ENCODE data around the gene GRID2IP. TPM values are rescaled to one million over a fixed set of nuclear protein-coding genes. Genes with fewer than 3 reads are reported as not detected.

The GRID2IP gene
- total RNA-seq, 2 experiments from 2014 or later = 0.18 to 0.23 TPM

- no peak overlapping the region for H3K4me3 Mint-ChIP-seq
- ATAC-seq (no peak), DNase-seq (no peak)
- no peaks in the 10 kb centered on the region for H3K36me3 Mint-ChIP-seq (ENCODE audit: low read depth)
- no peaks in the 10 kb centered on the region for H3K9me3 Mint-ChIP-seq
- TF ChIP-seq, protein P1, sequence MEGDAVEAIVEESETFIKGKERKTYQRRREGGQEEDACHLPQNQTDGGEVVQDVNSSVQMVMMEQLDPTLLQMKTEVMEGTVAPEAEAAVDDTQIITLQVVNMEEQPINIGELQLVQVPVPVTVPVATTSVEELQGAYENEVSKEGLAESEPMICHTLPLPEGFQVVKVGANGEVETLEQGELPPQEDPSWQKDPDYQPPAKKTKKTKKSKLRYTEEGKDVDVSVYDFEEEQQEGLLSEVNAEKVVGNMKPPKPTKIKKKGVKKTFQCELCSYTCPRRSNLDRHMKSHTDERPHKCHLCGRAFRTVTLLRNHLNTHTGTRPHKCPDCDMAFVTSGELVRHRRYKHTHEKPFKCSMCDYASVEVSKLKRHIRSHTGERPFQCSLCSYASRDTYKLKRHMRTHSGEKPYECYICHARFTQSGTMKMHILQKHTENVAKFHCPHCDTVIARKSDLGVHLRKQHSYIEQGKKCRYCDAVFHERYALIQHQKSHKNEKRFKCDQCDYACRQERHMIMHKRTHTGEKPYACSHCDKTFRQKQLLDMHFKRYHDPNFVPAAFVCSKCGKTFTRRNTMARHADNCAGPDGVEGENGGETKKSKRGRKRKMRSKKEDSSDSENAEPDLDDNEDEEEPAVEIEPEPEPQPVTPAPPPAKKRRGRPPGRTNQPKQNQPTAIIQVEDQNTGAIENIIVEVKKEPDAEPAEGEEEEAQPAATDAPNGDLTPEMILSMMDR (IDR thresholded peaks at IDR 0.05) = no peak
- intact Hi-C loops (cut with micrococcal nuclease) = no loop called here
- CTCF ChIA-PET = interaction anchor here (1.2 to 2.0 kb wide), 7 partner anchors 12 to 49 kb away, joined by 5 to 9 read pairs (median 6); no protein-coding TSS in a partner anchor
- POLR2A ChIA-PET = interaction anchor here (1.5 kb wide), 1 partner anchor 80 kb away, joined by 3 read pairs; no protein-coding TSS in a partner anchor
- H3K4me1 Mint-ChIP-seq (ENCODE audit: low read depth) = peaks cover 2% of the 10 kb centered on the region
- H3K27me3 Mint-ChIP-seq = no peaks in the 10 kb centered on the region
- no peak overlapping the region for H3K27ac Mint-ChIP-seq
These were observed 8.6 kb upstream of the GRID2IP start for GRCh38 chr7:6559896-6560295.

- H3K27ac Mint-ChIP-seq = no peak overlapping the region
- intact Hi-C loops (cut with micrococcal nuclease) = no loop called here
These were observed 7.6 kb upstream of the GRID2IP start for GRCh38 chr7:6558837-6559236.

DNA sequence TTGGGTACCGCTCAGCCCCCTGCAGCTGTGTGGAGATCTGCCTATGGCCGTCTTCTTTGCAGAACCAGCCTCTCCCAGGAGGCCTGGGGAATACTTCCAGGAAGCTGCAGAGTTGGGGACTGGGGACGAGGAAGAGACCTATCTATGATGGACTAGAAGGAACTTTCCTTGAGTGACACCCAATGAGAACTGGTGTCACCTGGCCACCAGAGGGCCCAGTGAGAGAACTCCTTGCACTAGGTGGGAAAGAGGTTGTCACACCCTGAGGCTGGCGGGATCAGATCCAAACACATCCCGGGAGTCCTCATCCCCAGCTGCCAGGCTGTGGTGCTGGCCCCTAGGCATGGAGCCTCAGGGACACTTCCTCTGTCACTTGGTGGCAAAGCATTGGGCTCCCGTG, 4.9 kb upstream of the GRID2IP start:
- no peaks in the 10 kb centered on the region for H3K27me3 Mint-ChIP-seq
- DNase-seq (no peak), ATAC-seq (no peak)
- ChIA-PET CTCF (no interaction called here), POLR2A (no interaction called here)
- no peak overlapping the region for H3K4me3 Mint-ChIP-seq
- TF ChIP-seq, protein P1 (IDR thresholded peaks at IDR 0.05) = no peak
- H3K27ac Mint-ChIP-seq = no peak overlapping the region
- no peaks in the 10 kb centered on the region for H3K36me3 Mint-ChIP-seq (ENCODE audit: low read depth)
- intact Hi-C loops (cut with micrococcal nuclease) = no loop called here
- peaks cover 4% of the 10 kb centered on the region for H3K4me1 Mint-ChIP-seq (ENCODE audit: low read depth)
- no peaks in the 10 kb centered on the region for H3K9me3 Mint-ChIP-seq

More at GRCh38 chr7:6558837-6559236, 7.6 kb upstream of the GRID2IP start:
- Mint-ChIP-seq H3K27me3 (no peaks in the 10 kb centered on the region), H3K4me1 (ENCODE audit: low read depth) (peaks cover 4% of the 10 kb centered on the region), H3K36me3 (ENCODE audit: low read depth) (no peaks in the 10 kb centered on the region), H3K4me3 (no peak overlapping the region), H3K9me3 (no peaks in the 10 kb centered on the region)
- ChIA-PET CTCF (interaction anchor here (0.6 to 2.0 kb wide), 21 partner anchors 9 to 96 kb away, joined by 3 to 9 read pairs (median 5); partner anchors contain the start of gene ZDHHC4), POLR2A (interaction anchor here (0.7 to 1.5 kb wide), 4 partner anchors 10 to 87 kb away, joined by 3 read pairs; no protein-coding TSS in a partner anchor)
- DNase-seq (peak; percentile 54), ATAC-seq (peak; percentile 71)
- TF ChIP-seq, protein P1 (IDR thresholded peaks at IDR 0.05) = peak; percentile 58

- peak; percentile 55 for ATAC-seq
- ChIA-PET POLR2A (interaction anchor here (0.6 to 1.5 kb wide), 2 partner anchors 13 to 281 kb away, joined by 3 read pairs; no protein-coding TSS in a partner anchor), CTCF (interaction anchor here (0.6 to 1.7 kb wide), 4 partner anchors 9 to 39 kb away, joined by 3 to 4 read pairs (median 3); no protein-coding TSS in a partner anchor)
- no peak for DNase-seq
- H3K27me3 Mint-ChIP-seq = no peaks in the 10 kb centered on the region
- peak overlapping the region; percentile 75 for H3K27ac Mint-ChIP-seq
- TF ChIP-seq, protein P1 (IDR thresholded peaks at IDR 0.05) = no peak
- peaks cover 4% of the 10 kb centered on the region for H3K4me1 Mint-ChIP-seq (ENCODE audit: low read depth)
- no peaks in the 10 kb centered on the region for H3K36me3 Mint-ChIP-seq (ENCODE audit: low read depth)
- no peak overlapping the region for H3K4me3 Mint-ChIP-seq
- H3K9me3 Mint-ChIP-seq = no peaks in the 10 kb centered on the region
- intact Hi-C loops (cut with micrococcal nuclease) = no loop called here
These were observed 3.6 kb upstream of the GRID2IP start for GRCh38 chr7:6554848-6555247.

DNA sequence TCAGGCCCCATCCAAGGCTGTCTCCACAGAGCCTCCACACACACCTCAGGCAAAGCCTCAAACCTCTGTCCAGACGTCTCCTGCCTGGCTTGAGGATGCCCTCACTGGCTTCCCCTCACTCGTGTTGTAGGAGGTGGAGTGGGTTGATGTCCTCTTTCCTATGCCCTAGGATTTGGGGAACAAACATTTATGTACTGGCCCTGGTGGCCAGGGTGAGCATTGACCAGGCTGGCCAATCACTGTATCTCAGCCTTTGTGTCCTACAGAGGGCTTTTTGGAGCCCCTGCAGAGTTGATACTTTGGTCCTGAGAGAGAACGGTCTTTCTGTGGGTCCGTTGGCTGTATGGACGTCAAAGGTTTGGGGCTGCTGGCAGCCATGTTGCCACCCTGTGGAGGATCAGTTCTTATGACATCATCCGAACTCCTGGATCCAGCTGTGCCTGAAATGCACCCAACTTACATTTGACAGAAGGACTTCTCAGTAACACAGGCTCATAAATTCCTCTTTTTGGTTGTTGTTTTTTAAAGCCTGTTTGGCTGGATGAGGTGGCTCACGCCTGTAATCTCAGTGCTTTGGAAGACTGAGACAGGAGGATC, 2.3 kb upstream of the GRID2IP start:
- CTCF ChIA-PET = interaction anchor here (0.8 kb wide), 1 partner anchor 23 kb away, joined by 3 read pairs; no protein-coding TSS in a partner anchor
- Mint-ChIP-seq H3K36me3 (ENCODE audit: low read depth) (no peaks in the 10 kb centered on the region), H3K27me3 (no peaks in the 10 kb centered on the region), H3K4me3 (no peak overlapping the region), H3K27ac (no peak overlapping the region), H3K4me1 (ENCODE audit: low read depth) (peaks cover 4% of the 10 kb centered on the region), H3K9me3 (no peaks in the 10 kb centered on the region)
- intact Hi-C loops (cut with micrococcal nuclease) = no loop called here
- TF ChIP-seq, protein P1 (IDR thresholded peaks at IDR 0.05) = no peak
- ATAC-seq (peak; percentile 39), DNase-seq (no peak)
- POLR2A ChIA-PET = interaction anchor here (1.5 kb wide), 1 partner anchor 14 kb away, joined by 3 read pairs; no protein-coding TSS in a partner anchor
